GM12892 (cell line): ENCODE measurements around the gene TUBB6.

Experiments used
- POLR2A ChIP-seq: IDR thresholded peaks from 2 replicates; pipeline ENCODE4 v1.6.1; 2011; ENCODE audit warnings: low read depth, low read length, control low read depth
- POLR2AphosphoS5 ChIP-seq: IDR thresholded peaks from 2 replicates; pipeline ENCODE4 v1.6.1; 2011; ENCODE audit warnings: low read depth, low read length, control low read depth
- TAF1 ChIP-seq: IDR thresholded peaks from 2 replicates; pipeline ENCODE4 v1.6.1; 2011; ENCODE audit warnings: low read depth, mild to moderate bottlenecking, control low read depth, low read length, borderline replicate concordance

- TF ChIP-seq POLR2A (no peak), POLR2AphosphoS5 (no peak), TAF1 (no peak)
These were observed 30.3 kb downstream of the TUBB6 start for GRCh38 chr18:12338382-12338781.
